ENCODE results near the gene IL2RA. TPM values are rescaled to one million over a fixed set of nuclear protein-coding genes. Genes with fewer than 3 reads are reported as not detected.

The IL2RA gene
- polyA plus RNA-seq, 1 experiment = not detected

GRCh38 chr10:6022660-6023059 is 39.5 kb downstream of the IL2RA start:
- H3K4me3 ChIP-seq (ENCODE audit: low read depth, low read length) = no peak overlapping the region
- TF ChIP-seq CTCF (IDR thresholded peaks at IDR 0.05; ENCODE audit: low read depth, low read length) = no peak
- CTCF ChIA-PET = interaction anchor here (0.7 to 1.3 kb wide), 2 partner anchors 9 to 380 kb away, joined by 5 to 9 read pairs; no protein-coding TSS in a partner anchor
- H3K27ac ChIP-seq (ENCODE audit: low read depth, low read length) = no peak overlapping the region
- no peaks in the 10 kb centered on the region for H3K9me3 ChIP-seq (ENCODE audit: control insufficient read depth, insufficient read depth, low read length)
- POLR2A ChIA-PET = no interaction called here
- no peak for DNase-seq (ENCODE audit: low read depth, low spot score)
- H3K27me3 ChIP-seq (ENCODE audit: control insufficient read depth, insufficient read depth, low read length) = peaks cover 13% of the 10 kb centered on the region

- DNase-seq (ENCODE audit: low read depth, low spot score) = no peak
- H3K4me3 ChIP-seq (ENCODE audit: low read depth, low read length) = no peak overlapping the region
- H3K27me3 ChIP-seq (ENCODE audit: control insufficient read depth, insufficient read depth, low read length) = peaks cover 17% of the 10 kb centered on the region
- no peaks in the 10 kb centered on the region for H3K9me3 ChIP-seq (ENCODE audit: control insufficient read depth, insufficient read depth, low read length)
- no peak for TF ChIP-seq CTCF (IDR thresholded peaks at IDR 0.05; ENCODE audit: low read depth, low read length)
- no peak overlapping the region for H3K27ac ChIP-seq (ENCODE audit: low read depth, low read length)
- ChIA-PET CTCF (no interaction called here), POLR2A (interaction anchor here (0.6 kb wide), 1 partner anchor 45 kb away, joined by 3 read pairs; no protein-coding TSS in a partner anchor)
Measured at GRCh38 chr10:6020826-6021225, 41.3 kb downstream of the IL2RA start.

- ChIA-PET POLR2A (no interaction called here), CTCF (no interaction called here)
Measured at GRCh38 chr10:6019796-6020195, 42.4 kb downstream of the IL2RA start.

GRCh38 chr10:6019010-6019782 is 43.0 kb downstream of the IL2RA start:
- H3K9me3 ChIP-seq (ENCODE audit: control insufficient read depth, insufficient read depth, low read length) = no peaks in the 10 kb centered on the region
- ChIA-PET CTCF (no interaction called here), POLR2A (no interaction called here)
- H3K4me3 ChIP-seq (ENCODE audit: low read depth, low read length) = no peak overlapping the region
- peak overlapping the region; percentile 31 for H3K27ac ChIP-seq (ENCODE audit: low read depth, low read length)
- peaks cover 17% of the 10 kb centered on the region for H3K27me3 ChIP-seq (ENCODE audit: control insufficient read depth, insufficient read depth, low read length)
- DNase-seq (ENCODE audit: low read depth, low spot score) = no peak
- TF ChIP-seq CTCF (IDR thresholded peaks at IDR 0.05; ENCODE audit: low read depth, low read length) = no peak

More at GRCh38 chr10:6019796-6020195, 42.4 kb downstream of the IL2RA start:
- Histone ChIP-seq H3K27ac (ENCODE audit: low read depth, low read length) (no peak overlapping the region), H3K27me3 (ENCODE audit: control insufficient read depth, insufficient read depth, low read length) (peaks cover 17% of the 10 kb centered on the region), H3K9me3 (ENCODE audit: control insufficient read depth, insufficient read depth, low read length) (no peaks in the 10 kb centered on the region), H3K4me3 (ENCODE audit: low read depth, low read length) (no peak overlapping the region)
- DNase-seq (ENCODE audit: low read depth, low spot score) = no peak
- no peak for TF ChIP-seq CTCF (IDR thresholded peaks at IDR 0.05; ENCODE audit: low read depth, low read length)

GRCh38 chr10:6018422-6018821 is 43.7 kb downstream of the IL2RA start:
- CTCF ChIA-PET = no interaction called here
- no peak for DNase-seq (ENCODE audit: low read depth, low spot score)
- no peaks in the 10 kb centered on the region for H3K9me3 ChIP-seq (ENCODE audit: control insufficient read depth, insufficient read depth, low read length)

More at GRCh38 chr10:6018422-6018821, 43.7 kb downstream of the IL2RA start:
- no peak for TF ChIP-seq CTCF (IDR thresholded peaks at IDR 0.05; ENCODE audit: low read depth, low read length)
- POLR2A ChIA-PET = interaction anchor here (0.5 to 0.6 kb wide), 2 partner anchors 10 to 41 kb away, joined by 3 to 4 read pairs; no protein-coding TSS in a partner anchor
- H3K4me3 ChIP-seq (ENCODE audit: low read depth, low read length) = no peak overlapping the region
- no peak overlapping the region for H3K27ac ChIP-seq (ENCODE audit: low read depth, low read length)
- peaks cover 10% of the 10 kb centered on the region for H3K27me3 ChIP-seq (ENCODE audit: control insufficient read depth, insufficient read depth, low read length)

Measured in AG04450 (cell line).